ENCODE measurements around the gene P4HA2. TPM values are rescaled to one million over a fixed set of nuclear protein-coding genes. Genes with fewer than 3 reads are reported as not detected.

P4HA2 gene
- total and polyA plus RNA-seq, 9 of the 15 experiments (the other 6 are each of a cell fraction or from before 2014, with no cell fraction given), result 9.6 to 50.0 (median 12.7) TPM

DNA sequence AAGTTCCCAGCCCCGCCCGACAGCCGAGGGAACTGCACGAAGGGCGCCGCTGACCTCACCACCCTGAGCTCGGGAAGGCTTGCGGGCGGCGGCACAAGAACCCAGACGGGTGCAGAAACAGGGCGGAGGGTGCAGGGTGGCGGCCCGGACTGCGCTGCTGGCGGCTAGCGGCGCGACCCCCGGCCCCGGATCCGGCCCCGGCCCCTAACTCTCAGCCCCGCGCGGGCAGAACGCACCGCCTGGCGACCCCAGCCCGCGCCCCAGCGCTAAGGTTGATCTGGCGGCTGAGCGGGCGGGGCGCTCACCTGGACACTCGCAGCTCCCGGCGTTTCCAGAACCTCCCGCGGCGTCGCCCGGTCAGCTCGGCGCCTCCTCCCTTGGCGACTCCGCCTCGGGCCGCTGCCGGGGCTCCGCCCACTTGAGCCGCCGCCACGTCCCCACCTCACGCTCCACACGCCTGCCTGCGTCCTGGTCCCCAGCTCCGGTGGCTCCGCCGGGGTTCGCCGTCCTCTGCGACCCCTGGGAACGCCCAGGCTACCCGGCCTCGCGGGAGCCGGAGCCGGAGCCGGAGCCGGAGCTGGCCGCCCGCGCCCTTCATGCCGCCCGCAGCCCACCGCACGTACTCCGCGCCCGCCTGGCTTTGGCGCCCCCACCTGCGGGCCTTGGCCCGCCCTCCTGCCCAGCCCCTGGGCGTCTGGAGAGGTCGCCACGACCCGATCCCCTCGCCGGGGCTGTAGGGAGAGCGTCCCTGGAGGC lies at the start of gene P4HA2 (continued):
- TF ChIP-seq HMGXB4 (CRISPR knock-in tag; IDR thresholded peaks at IDR 0.05), result peak; percentile 91
- 0 out of 2 replicates have a peak, but pooled peaks have one; percentile 23 for TF ChIP-seq XRCC5 (IDR thresholded peaks at IDR 0.05; ENCODE audit: low read depth, low read length)
- TF ChIP-seq FOXP1 (CRISPR knock-in tag; IDR thresholded peaks at IDR 0.05), result peak; percentile 92; the same call in 1 of the 2 replicates
- TF ChIP-seq MAZ (CRISPR knock-in tag; conservative IDR thresholded peaks at IDR 0.05 in 1 of 2, IDR thresholded peaks at IDR 0.05 in 1 of 2), result peak; percentile 43 to 77; a peak in 3 of 4 replicates
- peak; percentile 65; the same call in 1 of the 2 replicates for TF ChIP-seq ETV5 (CRISPR knock-in tag; IDR thresholded peaks at IDR 0.05; ENCODE audit: low read depth)
- no peak for TF ChIP-seq SREBF1 (IDR thresholded peaks at IDR 0.05; ENCODE audit: borderline replicate concordance, low read depth, low read length)
- TF ChIP-seq POLR2A (conservative IDR thresholded peaks at IDR 0.05), result peak; percentile 71
- 0 out of 4 replicates have a peak, but pooled peaks of 1 of the 2 experiments have one; percentile 47 for TF ChIP-seq NONO (IDR thresholded peaks at IDR 0.05; ENCODE audit: low read depth in 2 of 2, low read length in 1 of 2)
- 0 out of 2 replicates have a peak, but pooled peaks have one; percentile 52 for TF ChIP-seq RBM34 (IDR thresholded peaks at IDR 0.05; ENCODE audit: borderline replicate concordance, insufficient read depth, low read length)
- peak in 1 of 2 experiments; percentile 56; a peak in 1 of 4 replicates for TF ChIP-seq SRF (CRISPR knock-in tag; IDR thresholded peaks at IDR 0.05)
- peak; percentile 85 for TF ChIP-seq RB1 (IDR thresholded peaks at IDR 0.05; ENCODE audit: low read depth)
- TF ChIP-seq, protein P1, sequence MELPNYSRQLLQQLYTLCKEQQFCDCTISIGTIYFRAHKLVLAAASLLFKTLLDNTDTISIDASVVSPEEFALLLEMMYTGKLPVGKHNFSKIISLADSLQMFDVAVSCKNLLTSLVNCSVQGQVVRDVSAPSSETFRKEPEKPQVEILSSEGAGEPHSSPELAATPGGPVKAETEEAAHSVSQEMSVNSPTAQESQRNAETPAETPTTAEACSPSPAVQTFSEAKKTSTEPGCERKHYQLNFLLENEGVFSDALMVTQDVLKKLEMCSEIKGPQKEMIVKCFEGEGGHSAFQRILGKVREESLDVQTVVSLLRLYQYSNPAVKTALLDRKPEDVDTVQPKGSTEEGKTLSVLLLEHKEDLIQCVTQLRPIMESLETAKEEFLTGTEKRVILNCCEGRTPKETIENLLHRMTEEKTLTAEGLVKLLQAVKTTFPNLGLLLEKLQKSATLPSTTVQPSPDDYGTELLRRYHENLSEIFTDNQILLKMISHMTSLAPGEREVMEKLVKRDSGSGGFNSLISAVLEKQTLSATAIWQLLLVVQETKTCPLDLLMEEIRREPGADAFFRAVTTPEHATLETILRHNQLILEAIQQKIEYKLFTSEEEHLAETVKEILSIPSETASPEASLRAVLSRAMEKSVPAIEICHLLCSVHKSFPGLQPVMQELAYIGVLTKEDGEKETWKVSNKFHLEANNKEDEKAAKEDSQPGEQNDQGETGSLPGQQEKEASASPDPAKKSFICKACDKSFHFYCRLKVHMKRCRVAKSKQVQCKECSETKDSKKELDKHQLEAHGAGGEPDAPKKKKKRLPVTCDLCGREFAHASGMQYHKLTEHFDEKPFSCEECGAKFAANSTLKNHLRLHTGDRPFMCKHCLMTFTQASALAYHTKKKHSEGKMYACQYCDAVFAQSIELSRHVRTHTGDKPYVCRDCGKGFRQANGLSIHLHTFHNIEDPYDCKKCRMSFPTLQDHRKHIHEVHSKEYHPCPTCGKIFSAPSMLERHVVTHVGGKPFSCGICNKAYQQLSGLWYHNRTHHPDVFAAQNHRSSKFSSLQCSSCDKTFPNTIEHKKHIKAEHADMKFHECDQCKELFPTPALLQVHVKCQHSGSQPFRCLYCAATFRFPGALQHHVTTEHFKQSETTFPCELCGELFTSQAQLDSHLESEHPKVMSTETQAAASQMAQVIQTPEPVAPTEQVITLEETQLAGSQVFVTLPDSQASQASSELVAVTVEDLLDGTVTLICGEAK (IDR thresholded peaks at IDR 0.05), result 0 out of 2 replicates have a peak, but pooled peaks have one; percentile 4
- TF ChIP-seq, protein P1 (CRISPR knock-in tag; IDR thresholded peaks at IDR 0.05), result no peak
- TF ChIP-seq CREM (IDR thresholded peaks at IDR 0.05; ENCODE audit: low read depth), result peak; percentile 52; the same call in 1 of the 2 replicates
- TF ChIP-seq NR2C2 (CRISPR knock-in tag; IDR thresholded peaks at IDR 0.05), result no peak; the same call in 1 of the 2 replicates
- peak; percentile 62 for TF ChIP-seq NR2C2 (tag; IDR thresholded peaks at IDR 0.05)
- TF ChIP-seq ATF1 (CRISPR knock-in tag; IDR thresholded peaks at IDR 0.05), result no peak
- peak; percentile 65 for TF ChIP-seq ATF1 (tag; IDR thresholded peaks at IDR 0.05)

Data from K562 (cell line).